ENCODE data around the gene VGLL4.

VGLL4 gene

DNA sequence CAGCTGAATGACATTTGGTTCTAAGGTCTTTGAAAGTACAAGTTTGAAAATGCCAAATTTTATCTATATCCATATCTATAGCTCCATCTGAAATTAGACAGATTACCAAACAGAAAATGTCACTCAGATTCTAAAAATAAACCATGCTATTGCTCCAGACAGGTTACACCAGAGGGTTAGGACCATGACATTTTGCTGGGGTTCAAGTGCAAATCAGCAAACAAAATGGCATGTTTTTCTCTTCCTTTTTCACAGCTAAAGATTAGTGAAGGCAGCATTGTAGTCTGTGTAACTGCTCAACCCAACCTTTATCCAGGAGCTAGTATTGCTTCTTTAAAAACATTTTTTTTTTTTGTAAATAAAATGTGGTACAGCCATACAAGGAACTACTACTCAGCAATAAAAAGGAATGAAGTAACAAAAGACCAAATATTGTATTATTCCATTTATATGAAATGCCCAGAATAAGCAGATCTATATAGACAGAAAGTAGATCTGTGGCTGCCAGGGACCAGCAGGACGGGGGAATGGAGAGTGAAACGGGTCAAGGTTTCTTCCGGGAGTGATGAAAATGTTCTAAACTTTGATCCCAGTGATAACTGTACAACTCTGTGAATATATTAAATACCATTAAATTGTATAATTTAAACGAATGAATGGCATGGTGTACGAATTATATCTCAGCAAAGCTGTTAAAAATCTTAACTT, 18.2 kb downstream of the VGLL4 start:
- no peak for DNase-seq

DNA sequence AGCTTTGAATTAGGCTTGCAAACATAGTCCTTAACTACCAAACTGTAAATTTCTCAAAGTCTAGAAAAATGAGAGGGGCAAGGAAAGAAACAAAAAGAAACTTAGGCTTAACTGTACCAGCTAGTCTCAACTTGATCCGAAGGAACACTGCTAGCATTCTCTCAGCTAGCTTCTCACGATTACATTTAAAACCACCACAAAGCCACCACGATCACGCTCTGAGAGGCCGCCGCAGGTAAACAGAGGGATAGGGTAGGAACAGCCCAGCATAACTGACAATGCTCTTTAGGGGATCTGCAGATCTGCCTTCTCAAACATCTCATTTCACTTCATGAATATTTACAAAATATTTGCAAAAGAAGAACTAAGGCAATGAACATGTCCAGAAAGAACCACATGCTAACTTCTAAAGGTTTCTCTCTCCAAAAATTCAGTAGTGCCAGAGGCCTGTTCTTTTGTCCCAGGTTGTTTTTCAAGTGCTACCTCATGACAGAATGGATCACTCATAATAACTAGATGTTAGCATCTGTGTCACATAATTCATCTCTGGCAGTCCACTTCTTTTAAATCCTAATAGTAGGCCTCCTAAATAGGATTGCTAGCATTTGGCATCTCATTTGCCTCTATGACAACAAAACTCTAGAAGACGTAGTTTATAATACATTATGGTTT, 18.9 kb downstream of the VGLL4 start:
- DNase-seq = no peak

GRCh38 chr3:11624161-11624560, 19.6 kb downstream of the VGLL4 start:
- no peak for DNase-seq

DNA sequence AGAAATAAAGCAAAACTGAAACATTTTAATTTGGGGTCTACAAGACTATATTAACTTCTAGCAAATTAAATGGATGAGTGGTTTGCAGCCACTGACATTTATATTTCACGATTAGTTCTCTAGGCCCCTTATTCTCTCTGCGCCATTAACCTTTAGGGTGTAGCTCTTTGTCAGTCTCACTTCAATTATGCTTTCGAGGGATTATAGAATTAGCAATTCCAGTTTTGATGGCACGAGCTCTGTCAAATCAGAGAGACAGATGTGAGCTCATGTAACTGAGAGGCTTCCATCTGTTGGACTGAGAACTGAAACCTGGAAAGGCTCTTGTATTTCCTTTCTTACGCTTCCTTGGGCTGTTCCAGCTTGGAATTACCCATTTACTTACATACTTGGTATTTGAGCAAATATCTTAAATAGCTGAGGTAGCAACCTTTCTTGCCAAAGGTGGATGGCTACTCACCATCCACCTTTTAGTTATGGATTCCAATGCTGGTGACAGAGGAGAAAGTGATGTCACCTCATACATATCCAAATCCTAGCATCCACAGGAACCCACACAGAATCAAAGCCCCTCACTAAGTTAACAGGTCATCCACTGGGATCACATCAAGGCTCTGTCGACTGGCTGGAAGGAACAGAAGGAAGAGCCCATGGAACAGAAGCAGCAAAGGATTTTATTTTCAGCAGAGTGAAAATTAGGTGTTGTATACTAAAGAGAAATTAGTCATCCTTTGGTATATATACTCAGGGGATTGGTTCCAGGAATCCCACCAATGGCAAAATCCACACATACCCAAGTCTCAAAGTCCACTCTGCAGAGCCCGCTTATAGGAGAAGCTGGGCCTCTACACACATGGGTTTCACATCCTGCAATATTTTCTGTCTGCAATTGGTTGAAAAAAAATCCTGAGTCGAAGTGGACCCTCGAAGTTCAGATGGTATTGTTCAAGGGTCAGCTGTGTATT, 20.8 kb downstream of the VGLL4 start:
- DNase-seq = no peak

DNA sequence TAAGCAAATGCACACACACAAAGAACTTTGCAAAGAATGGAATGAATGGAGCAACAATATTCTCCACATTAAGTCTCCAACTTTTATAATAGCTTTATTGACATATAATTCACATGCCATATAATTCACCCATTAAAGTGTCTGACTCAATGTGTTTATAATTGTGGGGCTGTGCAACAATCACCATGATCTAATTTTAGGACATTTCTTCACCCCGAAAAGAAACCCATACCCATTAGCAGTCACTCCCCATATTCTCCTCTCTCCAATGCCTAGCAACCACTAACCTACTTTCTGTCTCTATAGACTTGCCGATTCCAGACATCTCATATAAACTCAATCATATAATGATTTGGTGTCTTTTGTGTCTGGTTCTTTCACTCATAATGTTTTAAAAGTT, 22.6 kb downstream of the VGLL4 start:
- DNase-seq = no peak

DNA sequence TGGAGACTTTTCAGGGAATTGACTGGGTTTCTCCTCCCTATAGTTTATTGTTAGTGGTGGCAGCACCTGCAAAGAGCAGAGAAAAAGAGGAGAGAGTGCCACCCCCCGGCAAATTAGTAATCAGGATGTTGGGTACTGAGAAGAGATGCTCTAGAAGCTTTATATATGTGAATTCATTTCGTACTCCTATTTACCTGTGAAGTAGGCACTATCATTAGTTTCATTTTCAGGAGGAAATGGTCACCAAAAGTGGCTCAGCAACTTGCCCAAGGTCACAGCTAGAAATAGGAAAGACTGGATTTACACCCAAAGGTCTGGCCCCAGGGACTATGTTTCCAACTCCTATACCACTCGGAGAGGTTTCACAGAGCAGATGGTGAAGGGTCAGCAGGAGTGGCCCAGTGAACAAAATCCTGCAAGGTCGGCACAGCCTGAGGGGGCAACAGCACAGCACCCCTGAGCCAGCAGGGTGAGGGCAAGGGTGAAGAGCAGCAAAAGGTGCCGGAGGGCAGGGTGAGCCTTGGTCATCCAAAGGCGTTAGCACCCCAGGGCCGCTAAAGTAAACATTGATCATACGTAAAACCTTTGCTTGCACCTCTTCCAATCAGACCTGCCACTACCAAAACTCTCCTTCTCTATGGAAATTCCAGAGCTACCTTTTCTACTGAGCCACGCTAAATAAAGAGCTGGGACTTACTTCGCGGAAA, 23.6 kb downstream of the VGLL4 start:
- no peak for DNase-seq

GRCh38 chr3:11619461-11619860, 24.3 kb downstream of the VGLL4 start:
- DNase-seq = no peak

DNA sequence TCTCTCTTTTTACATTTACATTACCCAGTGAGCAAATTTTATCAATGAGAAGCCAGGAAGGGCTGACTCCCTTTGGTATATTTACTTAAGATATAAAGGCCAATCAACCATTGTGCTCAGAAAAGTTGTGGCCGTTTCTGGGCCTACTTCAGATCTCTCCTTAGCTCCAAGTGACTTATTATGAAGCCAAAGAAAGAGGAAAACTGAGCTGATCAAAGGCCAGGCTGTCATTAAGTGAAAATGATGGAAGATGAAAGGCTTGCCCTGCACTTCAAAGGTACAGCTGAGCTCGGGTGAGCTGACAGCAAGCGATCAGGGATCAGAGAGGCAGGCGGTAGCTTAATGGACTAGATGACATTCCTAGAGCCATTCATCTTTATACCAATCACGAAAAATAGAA, 24.8 kb downstream of the VGLL4 start:
- no peak for DNase-seq

DNA sequence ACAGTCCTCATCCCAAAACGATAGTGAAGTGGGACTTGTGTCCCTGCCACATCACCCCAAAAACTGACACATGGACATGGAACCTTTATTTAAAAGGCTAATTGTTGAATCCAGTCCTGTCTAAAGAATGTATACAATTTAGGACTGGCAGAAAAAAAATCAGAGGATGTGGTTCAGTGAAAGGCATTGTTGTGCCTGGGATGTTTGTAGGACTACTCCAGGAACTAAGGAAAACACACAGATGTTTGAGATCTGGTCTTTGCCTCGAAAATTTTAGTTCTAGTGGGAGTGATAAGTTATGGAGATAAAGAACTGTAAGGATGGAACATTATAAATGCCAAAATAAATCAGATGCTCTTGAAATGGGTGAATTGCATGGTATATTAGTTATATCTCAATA, 27.2 kb downstream of the VGLL4 start:
- DNase-seq = no peak

DNA sequence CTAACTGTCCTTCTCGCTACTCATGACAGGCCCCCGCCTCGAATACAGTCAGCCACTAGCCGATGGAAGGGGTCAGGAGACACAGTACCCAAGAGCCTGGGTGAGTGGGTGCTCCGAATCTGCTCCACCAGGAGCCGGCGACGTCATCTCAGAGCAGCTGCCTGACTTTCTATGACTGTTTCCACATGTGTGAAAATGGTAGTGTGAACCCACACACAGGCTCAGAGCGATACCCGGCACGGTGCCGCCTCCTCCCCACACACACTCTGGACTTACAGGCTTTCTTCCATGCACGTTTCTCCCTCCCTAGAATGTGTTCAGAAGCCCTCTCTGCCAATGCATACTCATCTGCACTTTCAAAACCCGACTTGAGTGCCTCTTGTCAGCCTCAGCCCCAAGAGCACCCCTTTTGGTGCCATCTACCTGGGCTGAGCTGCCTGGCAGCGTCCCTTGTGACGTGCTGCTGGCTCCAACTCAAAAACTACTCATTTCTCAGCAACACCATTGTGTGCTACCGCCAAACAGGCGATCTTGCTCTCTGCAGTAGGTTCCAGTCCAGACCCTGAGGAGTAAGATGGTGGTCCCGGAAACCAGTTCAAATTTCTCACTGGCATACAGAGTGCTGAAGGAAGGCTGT, 29.7 kb downstream of the VGLL4 start:
- DNase-seq = no peak

DNA sequence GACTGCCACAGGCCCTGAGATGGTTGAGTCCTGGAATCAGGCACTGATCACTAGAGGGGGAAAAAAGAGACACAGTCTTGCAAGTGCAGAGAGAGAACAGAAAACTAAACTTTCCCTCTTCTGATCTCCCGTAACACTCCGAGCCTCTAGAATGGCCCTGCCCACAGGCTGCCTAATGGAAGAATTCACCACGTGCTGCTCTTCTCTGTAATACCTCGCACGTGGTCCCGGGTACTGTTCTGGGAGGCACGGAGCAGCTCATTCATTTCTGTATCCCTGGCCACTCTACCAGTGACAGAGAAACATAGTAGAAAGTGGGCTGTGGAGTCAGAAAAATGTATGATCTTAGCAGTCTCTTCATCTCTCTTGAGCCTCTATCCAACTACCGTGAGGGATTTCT, 30.4 kb downstream of the VGLL4 start:
- no peak for DNase-seq

DNA sequence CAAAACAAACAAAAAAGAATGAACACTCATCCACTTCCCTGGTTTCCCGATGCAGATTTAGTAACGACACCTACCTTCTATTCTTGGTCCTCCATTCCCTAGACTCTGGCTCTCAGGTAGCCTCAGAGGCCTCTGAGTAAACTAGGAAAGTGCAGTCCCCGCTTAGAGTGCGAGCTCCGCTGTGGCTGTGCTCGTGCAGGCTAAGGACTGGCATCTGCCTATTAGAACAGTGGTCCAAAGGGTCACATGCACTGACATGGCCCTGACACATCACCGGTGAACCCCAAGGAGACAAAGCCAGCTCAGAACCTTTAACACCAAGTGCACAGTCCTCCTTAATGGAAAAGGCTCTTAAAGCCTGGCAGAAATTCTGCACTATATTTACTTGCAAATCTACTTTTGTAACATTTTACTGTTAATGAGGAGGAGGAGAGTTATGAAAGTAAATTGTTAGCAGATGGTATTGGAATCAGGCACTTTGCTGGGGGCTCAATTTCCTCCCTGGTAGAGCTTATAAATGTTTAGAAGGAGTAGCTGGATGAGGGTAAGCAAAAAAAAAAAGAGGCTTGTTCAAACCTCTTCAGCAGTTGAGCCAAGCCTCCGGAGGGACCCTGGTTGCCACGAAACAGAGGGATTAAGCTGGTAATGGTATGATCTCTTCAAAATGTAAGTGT, 31.1 kb downstream of the VGLL4 start:
- no peak for DNase-seq

DNA sequence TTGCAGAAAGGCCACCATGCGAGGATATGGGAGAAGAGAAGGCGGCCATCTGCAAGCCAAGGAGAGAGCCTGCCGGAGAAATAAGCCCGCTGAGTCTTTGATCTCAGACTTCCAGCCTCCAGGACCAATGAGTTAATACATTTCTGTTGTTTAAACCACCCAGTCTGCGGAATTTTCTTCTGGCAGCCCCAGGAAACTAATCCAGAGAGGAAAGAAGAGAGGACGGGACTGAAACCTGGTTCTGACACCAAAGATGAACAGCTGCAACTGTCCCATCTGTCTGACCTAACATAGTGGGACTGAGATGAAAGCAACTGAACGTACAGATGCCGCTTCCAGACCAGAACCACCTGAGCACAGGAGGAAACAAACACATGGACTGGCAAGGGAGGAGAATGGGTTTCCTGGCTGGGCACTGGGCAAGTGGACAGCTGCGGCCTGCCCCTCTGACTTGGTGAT, 32.3 kb downstream of the VGLL4 start:
- no peak for DNase-seq

DNA sequence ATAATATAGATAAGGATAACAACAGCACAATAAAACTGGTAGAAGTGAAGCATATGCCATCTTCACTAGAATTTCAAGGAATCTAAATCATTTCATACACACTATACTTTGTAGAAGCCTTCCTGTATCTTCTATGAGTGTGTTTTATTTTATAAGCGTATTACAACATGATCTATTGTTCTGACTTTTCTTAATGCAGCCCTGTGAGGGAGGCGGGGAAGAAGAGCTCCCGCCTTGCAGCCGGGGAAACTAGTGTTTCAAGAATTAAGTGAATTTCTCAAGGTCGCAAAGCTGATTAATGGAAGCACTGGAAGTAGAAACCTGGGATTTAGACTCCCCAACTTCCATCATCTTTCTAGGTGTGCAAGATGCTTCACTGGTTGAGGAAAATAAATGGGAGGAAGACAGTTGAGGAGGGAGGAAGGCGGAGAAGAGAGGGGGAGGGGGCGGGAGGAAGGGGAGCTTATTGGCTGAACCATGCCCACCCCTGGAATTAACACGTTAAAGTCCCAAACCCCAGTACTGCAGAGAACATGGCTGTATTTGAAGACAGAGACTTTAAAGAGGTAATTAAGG, 32.9 kb downstream of the VGLL4 start:
- no peak for DNase-seq

- DNase-seq = peak; percentile 18
Measured at GRCh38 chr3:11610044-11610671, 33.6 kb downstream of the VGLL4 start.

DNA sequence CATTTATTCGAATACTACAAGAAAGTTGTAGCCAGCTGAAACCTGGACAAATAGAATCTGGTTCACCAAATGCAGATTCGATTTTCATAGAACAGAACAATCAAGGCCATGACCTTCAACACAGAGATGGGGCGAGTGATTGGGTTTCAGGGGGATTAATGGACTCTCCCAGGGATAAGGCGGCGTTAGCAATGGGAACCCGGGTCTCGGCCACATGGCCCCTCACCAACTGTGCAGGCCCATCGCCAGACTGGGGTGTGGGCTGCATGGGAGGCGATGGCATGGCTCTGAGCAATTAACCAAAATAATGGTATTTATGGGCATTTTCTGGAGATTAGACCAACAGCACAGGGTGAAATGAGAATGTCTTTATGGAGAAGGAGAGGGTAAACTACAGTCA, 34.2 kb downstream of the VGLL4 start:
- no peak for DNase-seq

DNA sequence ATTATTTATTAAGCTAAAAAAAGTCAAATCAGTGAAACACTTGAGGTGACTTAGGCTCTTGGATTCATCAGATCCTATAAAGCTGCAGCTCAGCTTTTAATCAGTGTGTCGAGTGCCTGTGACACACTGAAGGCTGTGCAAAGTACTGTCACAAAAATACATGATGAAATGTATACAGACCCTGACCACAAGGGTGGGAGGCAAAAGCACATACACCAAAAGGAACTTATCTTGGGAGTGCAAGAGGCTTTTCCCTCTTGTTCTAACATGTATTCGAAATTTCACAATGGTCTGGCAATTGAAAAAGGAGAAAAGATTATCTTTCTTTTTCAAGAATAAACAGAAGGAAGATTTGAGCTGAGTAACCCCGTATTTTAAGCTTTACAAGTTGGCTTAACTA, 35.9 kb downstream of the VGLL4 start:
- peak; percentile 89 for DNase-seq

DNA sequence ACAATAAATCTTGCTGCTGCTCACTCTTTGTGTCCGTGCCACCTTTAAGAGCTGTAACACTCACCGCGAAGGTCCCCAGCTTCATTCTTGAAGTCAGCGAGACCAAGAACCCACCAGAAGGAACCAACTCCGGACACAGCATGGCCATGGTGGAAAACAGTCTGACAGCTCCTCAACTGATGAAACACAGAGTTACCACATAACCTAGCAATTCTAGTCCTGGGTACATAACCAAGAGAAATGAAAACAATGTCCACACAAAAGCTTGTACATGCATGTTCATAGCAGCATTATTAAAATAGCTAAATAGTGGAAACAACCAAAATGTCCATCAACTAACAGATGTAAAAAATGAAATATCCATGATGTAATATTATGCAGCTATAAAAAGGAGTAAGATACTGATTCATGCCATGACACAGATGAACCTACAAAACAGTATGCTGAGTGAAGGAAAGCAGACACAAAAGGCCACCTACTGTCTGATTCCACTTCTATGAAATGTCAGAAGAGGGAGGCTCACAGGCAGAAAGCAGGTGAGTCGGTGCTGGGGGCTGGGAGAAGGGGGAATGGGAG, 36.8 kb downstream of the VGLL4 start:
- no peak for DNase-seq

GRCh38 chr3:11606090-11606784, 37.5 kb downstream of the VGLL4 start:
- no peak for DNase-seq

DNA sequence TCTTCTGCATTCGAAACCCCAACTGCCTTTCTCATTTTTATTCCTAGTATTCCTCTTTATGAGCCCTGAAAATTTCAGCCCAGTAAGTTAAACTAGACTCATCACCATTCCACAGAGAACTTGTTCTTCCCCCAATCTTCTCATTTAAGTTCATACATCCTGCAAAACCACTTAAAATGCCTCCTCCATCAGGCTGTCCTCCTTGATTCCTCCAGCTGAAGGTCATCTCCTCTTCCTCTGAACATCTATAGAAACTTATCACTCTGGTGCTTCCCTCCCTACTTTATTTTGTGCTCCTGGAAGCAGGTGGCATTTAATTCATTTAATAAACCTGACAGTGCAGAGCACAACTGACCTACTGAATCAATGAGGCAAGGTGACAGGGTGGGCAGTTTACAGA, 38.3 kb downstream of the VGLL4 start:
- no peak for DNase-seq
